Muscle layer of duodenum (tissue), 2 donors: ENCODE data around the gene IFT74.
A peak's percentile ranks its signal among the peaks of the same experiment; 100 is the strongest.

Experiments
- H3K27ac ChIP-seq: one replicate; pipeline ENCODE4 v1.7.0; 2013; ENCODE audit warnings: mild to moderate bottlenecking, low read length
- H3K27me3 ChIP-seq: one replicate; pipeline ENCODE4 v1.7.0; 2013; ENCODE audit warnings: low read depth, mild to moderate bottlenecking, control low read depth, low read length
- H3K36me3 ChIP-seq, 2 donors: one replicate each; pipeline ENCODE4 v1.7.0; 2013; ENCODE audit warnings: low read length in 2 of 2, control low read depth in 1 of 2, mild to moderate bottlenecking in 1 of 2; ENCODE audit not compliant: insufficient read depth in 2 of 2, control insufficient read depth in 1 of 2
- H3K4me1 ChIP-seq, 2 donors: one replicate each; pipeline ENCODE4 v1.7.0; 2013; ENCODE audit warnings: low read length in 2 of 2, mild to moderate bottlenecking in 2 of 2, control low read depth in 1 of 2, moderate library complexity in 1 of 2; ENCODE audit not compliant: insufficient read depth in 2 of 2, control insufficient read depth in 1 of 2
- H3K4me3 ChIP-seq, 2 donors: one replicate each; pipeline ENCODE4 v1.7.0; 2013; ENCODE audit warnings: low read length in 2 of 2, low read depth in 1 of 2, mild to moderate bottlenecking in 1 of 2
- H3K9me3 ChIP-seq, 2 donors: one replicate each; pipeline ENCODE4 v1.7.0; 2013; ENCODE audit warnings: low read length in 2 of 2, control low read depth in 1 of 2, mild to moderate bottlenecking in 1 of 2; ENCODE audit not compliant: control insufficient read depth in 1 of 2
- donor health status: healthy.

IFT74 gene

GRCh38 chr9:27109621-27110020 lies 153.4 kb downstream of the IFT74 start:
- peak overlapping the region; percentile 19 for H3K27ac ChIP-seq
- H3K4me3 ChIP-seq = peak overlapping the region; percentile 14 to 37
- no peaks in the 10 kb centered on the region for H3K27me3 ChIP-seq
- H3K4me1 ChIP-seq = no peaks in the 10 kb centered on the region
- no peaks in the 10 kb centered on the region for H3K36me3 ChIP-seq
- H3K9me3 ChIP-seq = no peaks in the 10 kb centered on the region

- Histone ChIP-seq H3K27me3 (no peaks in the 10 kb centered on the region), H3K27ac (peak overlapping the region; percentile 19), H3K36me3 (no peaks in the 10 kb centered on the region), H3K4me3 (peak overlapping the region in 1 of 2 donors; percentile 25), H3K4me1 (no peaks in the 10 kb centered on the region), H3K9me3 (no peaks in the 10 kb centered on the region)
Measured at GRCh38 chr9:27110181-27110580, 154.0 kb downstream of the IFT74 start.

GRCh38 chr9:27112235-27112634 lies 156.0 kb downstream of the IFT74 start:
- no peaks in the 10 kb centered on the region for H3K36me3 ChIP-seq
- H3K9me3 ChIP-seq = no peaks in the 10 kb centered on the region
- H3K27me3 ChIP-seq = no peaks in the 10 kb centered on the region
- H3K4me3 ChIP-seq = no peak overlapping the region
- H3K27ac ChIP-seq = no peak overlapping the region
- no peaks in the 10 kb centered on the region for H3K4me1 ChIP-seq
